Measurements from ENCODE around the gene KIFAP3. TPM values are rescaled to one million over a fixed set of nuclear protein-coding genes. Genes with fewer than 3 reads are reported as not detected.

The KIFAP3 gene
- 12.9 and 15.8 TPM in 2 replicates for total RNA-seq

DNA sequence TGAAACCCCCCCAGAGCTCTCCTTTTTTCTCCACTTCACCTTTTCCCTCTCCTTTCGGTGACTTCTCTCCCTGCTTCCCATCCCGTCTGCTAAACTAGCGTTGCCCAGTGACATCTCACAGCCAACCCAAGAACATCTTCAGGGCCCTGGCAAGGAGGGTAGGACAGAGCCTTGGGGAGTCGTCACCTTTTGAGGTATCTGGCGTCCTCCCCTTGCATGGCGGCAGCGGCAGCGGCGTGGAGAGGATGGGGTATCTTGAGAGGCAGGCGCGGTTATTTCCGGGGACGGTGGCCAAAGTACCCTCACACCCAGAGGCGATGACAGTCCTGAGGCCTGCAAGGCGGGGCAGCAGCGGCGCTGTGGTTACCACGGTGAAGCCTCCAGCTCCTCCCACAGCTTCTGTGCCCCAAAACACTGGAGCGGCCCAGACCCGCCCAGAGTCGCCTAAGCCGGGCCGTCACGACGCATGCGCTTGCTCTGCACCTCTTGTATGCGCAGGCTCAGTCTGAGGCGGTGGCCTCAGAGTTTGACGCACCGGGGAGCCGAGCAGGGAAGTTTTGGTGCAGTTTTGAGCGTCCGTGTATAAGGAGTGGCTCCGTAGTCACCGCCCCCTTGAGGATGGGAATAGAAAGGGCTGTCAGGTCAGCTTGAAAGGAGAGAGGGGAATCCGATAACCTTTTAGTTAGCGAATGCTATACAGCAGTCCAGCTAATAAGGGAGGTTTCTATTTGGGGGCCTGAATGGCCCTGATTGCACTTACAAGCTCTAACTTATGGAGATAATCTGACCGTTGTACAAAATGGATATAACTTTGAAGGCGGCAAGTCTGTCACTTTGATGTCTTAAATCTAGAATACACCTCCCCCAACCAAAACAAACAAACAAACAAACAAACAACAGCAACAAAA lies at the start of gene KIFAP3:
Gene KIFAP3, minus strand, starts transcription at position 446 of the 908 bp plus-strand sequence. Its CDS starts 228 bp downstream, at position 218.

DNA sequence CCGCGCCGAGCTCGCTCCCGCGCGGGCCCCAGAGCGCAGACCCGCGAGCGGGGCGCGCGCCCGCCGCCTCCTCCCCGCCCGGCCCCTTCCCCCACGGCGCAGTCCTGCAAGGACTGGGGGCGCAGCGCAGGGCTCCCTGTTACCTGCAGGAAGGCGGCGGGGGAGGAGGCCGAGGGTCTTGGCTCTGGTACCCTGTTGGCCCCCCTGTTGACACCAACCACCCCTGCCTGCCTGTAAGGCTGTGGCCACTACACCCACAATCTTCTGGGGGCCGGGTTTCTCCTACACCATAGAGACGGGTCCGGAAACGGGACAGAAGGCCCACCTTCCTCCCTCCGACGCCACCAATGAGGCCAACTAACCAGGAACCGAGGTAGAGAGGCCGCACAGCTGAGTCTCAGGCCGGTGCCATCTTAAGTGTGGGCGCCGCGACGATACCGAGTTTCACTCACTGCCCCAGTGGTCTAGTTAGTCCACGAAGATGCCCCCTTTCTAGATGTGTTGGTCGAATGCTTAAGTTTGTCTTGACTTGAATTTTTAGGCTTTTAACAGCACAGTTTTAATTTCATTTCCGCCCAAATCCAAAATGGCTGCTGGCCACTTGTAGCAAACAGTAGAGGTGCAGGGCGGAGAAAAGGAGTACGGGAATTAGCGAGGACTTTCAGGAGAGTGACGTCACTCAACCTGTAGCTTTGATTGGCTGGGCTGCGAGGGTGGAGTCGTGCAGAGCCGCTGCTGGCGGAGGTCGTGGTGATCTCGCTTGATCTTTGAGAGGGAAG lies 180.7 kb downstream of the KIFAP3 start, which contains the start of gene SCYL3:
Gene SCYL3, minus strand, starts transcription at position 252 of the 779 bp plus-strand sequence. CDS start 5,056 bp downstream, outside the sequence.

Other genes with a start within 250 kb of the KIFAP3 start
- gene SCYL3, start 180.8 kb downstream of the KIFAP3 start, total RNA-seq, result 4.0 and 4.6 TPM in 2 replicates
- gene NTMT2, start 71.3 kb upstream of the KIFAP3 start, total RNA-seq, result not detected in 2 replicates

Data from pericardium fibroblast (primary cell).